ENCODE data around the gene TMEM72. TPM values are rescaled to one million over a fixed set of nuclear protein-coding genes. Genes with fewer than 3 reads are reported as not detected.

The TMEM72 gene
- total and polyA plus RNA-seq, 2 of the 13 experiments (the other 11 are each of a cell fraction or from before 2014, with no cell fraction given), result 0.04 TPM; not detected in 1

DNA sequence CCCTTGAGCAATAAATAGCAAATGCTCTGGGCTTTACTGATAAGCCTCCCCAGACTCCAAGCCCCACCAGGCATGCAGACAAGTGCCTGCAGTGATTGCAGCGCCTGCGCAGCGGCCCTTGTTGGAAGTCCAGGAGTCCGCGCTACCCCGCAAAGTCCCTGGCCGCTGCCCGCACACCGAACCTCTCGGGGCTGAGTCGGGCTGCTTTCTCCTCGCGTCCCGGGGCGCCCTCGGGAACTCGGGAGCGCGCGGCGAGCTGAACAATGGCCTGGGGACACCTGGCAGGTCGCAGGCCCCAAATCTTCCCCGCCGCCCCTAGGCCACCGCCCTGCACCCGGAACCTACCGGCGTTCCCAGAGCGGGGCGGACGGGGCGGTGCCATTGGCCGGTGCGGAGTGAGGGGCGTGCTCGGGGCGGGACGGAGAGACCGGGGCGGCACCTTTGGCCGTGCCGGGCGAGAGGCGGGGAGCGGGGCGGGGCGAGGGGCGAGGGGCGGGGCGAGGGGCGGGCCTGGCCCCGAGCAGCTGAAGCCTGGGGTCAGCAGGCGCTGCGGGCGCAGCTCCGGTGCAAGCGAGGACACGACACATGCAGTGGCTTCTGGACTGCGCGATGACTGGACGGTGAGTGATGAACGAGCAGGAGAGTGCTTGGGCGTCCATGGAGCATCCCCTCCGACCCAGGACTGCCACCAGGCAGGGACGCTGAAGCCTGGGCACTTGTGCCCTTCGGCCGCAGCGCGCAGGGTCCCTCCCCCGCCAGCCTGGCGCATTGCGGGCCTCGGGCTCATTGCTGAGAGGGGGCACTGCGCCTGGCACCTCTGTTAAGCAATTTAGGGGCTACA is 48.3 kb downstream of the TMEM72 start, which contains the start of gene RASSF4 (continued):
- no peak for TF ChIP-seq PRPF4 (IDR thresholded peaks at IDR 0.05; ENCODE audit: low read depth, low read length, poor library complexity, severe bottlenecking)
- no peak for TF ChIP-seq ZNF10 (CRISPR knock-in tag; IDR thresholded peaks at IDR 0.05; ENCODE audit: borderline replicate concordance, low read depth)
- no peak for TF ChIP-seq TIGD3 (CRISPR knock-in tag; IDR thresholded peaks at IDR 0.05; ENCODE audit: borderline replicate concordance)
- peak; percentile 58; the same call in 1 of the 2 replicates for TF ChIP-seq PAX8 (CRISPR knock-in tag; IDR thresholded peaks at IDR 0.05; ENCODE audit: borderline replicate concordance)
- TF ChIP-seq THYN1 (CRISPR knock-in tag; IDR thresholded peaks at IDR 0.05; ENCODE audit: borderline replicate concordance, low read depth), result no peak
- no peak; the same call in 1 of the 2 replicates for TF ChIP-seq ZNF264 (CRISPR knock-in tag; IDR thresholded peaks at IDR 0.05)
- no peak for TF ChIP-seq NFE2 (CRISPR knock-in tag; IDR thresholded peaks at IDR 0.05)
- TF ChIP-seq ZNF44 (CRISPR knock-in tag; IDR thresholded peaks at IDR 0.05), result no peak
- TF ChIP-seq, protein P1, sequence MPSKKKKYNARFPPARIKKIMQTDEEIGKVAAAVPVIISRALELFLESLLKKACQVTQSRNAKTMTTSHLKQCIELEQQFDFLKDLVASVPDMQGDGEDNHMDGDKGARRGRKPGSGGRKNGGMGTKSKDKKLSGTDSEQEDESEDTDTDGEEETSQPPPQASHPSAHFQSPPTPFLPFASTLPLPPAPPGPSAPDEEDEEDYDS (CRISPR knock-in tag; IDR thresholded peaks at IDR 0.05), result peak; percentile 56; the same call in 1 of the 2 replicates
- no peak for TF ChIP-seq TAF15 (IDR thresholded peaks at IDR 0.05; ENCODE audit: low read depth, low read length, poor library complexity, severe bottlenecking)
- TF ChIP-seq ZBTB2 (CRISPR knock-in tag; IDR thresholded peaks at IDR 0.05; ENCODE audit: low read depth), result 0 out of 2 replicates have a peak, but pooled peaks have one; percentile 61
- TF ChIP-seq, protein P2, sequence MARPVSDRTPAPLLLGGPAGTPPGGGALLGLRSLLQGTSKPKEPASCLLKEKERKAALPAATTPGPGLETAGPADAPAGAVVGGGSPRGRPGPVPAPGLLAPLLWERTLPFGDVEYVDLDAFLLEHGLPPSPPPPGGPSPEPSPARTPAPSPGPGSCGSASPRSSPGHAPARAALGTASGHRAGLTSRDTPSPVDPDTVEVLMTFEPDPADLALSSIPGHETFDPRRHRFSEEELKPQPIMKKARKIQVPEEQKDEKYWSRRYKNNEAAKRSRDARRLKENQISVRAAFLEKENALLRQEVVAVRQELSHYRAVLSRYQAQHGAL (CRISPR knock-in tag; IDR thresholded peaks at IDR 0.05; ENCODE audit: not compliant biosample characterization), result no peak
- TF ChIP-seq ZNF780A (CRISPR knock-in tag; IDR thresholded peaks at IDR 0.05), result no peak
- TF ChIP-seq ARNT2 (CRISPR knock-in tag; IDR thresholded peaks at IDR 0.05; ENCODE audit: low read depth), result peak; percentile 73
- no peak for TF ChIP-seq SNAPC2 (CRISPR knock-in tag; IDR thresholded peaks at IDR 0.05)
- no peak for TF ChIP-seq E2F5 (CRISPR knock-in tag; conservative IDR thresholded peaks at IDR 0.05)
- TF ChIP-seq STAT5B (CRISPR knock-in tag; IDR thresholded peaks at IDR 0.05), result no peak
- TF ChIP-seq ZNF788 (CRISPR knock-in tag; IDR thresholded peaks at IDR 0.05; ENCODE audit: borderline replicate concordance), result peak; percentile 69; the same call in 1 of the 2 replicates
- no peak for TF ChIP-seq MAFK (conservative IDR thresholded peaks at IDR 0.05 in 1 of 2, IDR thresholded peaks at IDR 0.05 in 1 of 2; ENCODE audit: low read length in 2 of 2)
- no peak; the same call in 1 of the 2 replicates for TF ChIP-seq HNF4G (IDR thresholded peaks at IDR 0.05; ENCODE audit: borderline replicate concordance, low read depth, low read length)
- TF ChIP-seq HNF4G (CRISPR knock-in tag; IDR thresholded peaks at IDR 0.05; ENCODE audit: borderline replicate concordance, low read depth), result no peak
- TF ChIP-seq GTF3A (CRISPR knock-in tag; conservative IDR thresholded peaks at IDR 0.05), result no peak
- TF ChIP-seq TCF7 (IDR thresholded peaks at IDR 0.05; ENCODE audit: low read depth), result no peak
